Measurements from ENCODE around the gene MLLT1. TPM values are rescaled to one million over a fixed set of nuclear protein-coding genes. Genes with fewer than 3 reads are reported as not detected.

MLLT1 gene
- total and polyA plus RNA-seq, 2 donors (not counting 1 experiment from before 2014, with no cell fraction given) = 6.4 to 13.7 TPM

DNA sequence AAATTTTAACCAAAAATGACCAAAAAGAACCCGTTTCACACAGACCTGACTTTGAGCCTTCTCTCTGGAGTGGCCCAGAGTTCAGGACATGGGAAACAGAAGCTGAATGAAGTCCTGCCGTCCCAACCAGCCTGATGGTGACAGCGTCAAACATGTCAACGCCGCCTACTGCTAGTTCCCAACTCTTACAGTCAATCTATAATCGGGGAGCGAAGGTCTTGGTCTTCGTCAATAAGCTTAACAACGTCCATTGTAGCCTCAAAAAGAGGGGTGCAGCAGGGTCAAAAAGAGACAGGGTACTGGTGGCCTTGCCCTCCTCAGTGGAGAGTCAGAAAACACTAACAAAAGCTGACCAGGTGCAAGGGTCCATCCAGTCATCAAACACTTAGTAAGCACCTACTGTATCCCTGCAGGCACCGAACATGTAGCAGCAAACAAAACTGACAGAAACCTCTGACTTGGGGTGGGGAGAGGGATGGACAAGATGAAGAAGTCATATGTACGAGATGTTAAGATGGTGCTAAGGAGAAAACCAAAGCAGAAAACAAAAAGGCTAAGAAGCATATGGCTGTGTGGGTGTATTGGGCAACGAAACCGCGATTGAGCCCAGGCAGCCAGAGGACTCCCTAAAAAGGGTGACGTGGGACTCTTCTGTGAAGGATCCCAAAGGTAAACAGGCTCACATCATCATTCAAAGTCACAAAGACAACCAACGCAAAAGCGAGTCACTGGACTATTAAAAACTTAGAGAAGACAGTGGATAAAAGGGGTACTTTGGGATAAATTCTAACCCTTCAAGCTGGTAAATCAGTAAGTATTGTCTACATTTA is 12.0 kb downstream of the MLLT1 start:
- TF ChIP-seq EZH2 (IDR thresholded peaks at IDR 0.05; ENCODE audit: low read length, missing control alignments) (no peak), CTCF (conservative IDR thresholded peaks at IDR 0.05 in 1 of 2, IDR thresholded peaks at IDR 0.05 in 1 of 2; ENCODE audit: low read depth in 1 of 2, low read length in 2 of 2) (no peak)
- H3K4me3 ChIP-seq (replicated peaks in 1 of 4; ENCODE audit: control extremely low read depth in 1 of 4, insufficient read depth in 1 of 4, low read depth in 3 of 4, low read length in 4 of 4) = no peak overlapping the region
- H3K9ac ChIP-seq (ENCODE audit: insufficient read depth, low read length) = no peak overlapping the region
- H3K9me3 ChIP-seq (ENCODE audit: control insufficient read depth, insufficient read depth, low read depth, low read length) = no peaks in the 10 kb centered on the region
- H3K4me1 ChIP-seq (ENCODE audit: control insufficient read depth, extremely low read depth, insufficient read depth, low read length) = peaks cover 20% of the 10 kb centered on the region
- H4K20me1 ChIP-seq (ENCODE audit: control insufficient read depth, extremely low read depth, insufficient read depth, low read length) = no peaks in the 10 kb centered on the region
- H3K79me2 ChIP-seq (ENCODE audit: control insufficient read depth, insufficient read depth, low read length) = peaks cover 64% of the 10 kb centered on the region
- no peak overlapping the region for H2AFZ ChIP-seq (ENCODE audit: low read length)
- no peak overlapping the region for H3K4me2 ChIP-seq (ENCODE audit: extremely low read depth, insufficient read depth, low read length)
- H3K27ac ChIP-seq (ENCODE audit: insufficient read depth, low read length) = no peak overlapping the region
- peaks cover 9% of the 10 kb centered on the region for H3K36me3 ChIP-seq (ENCODE audit: control insufficient read depth, insufficient read depth, low read length)
- H3K27me3 ChIP-seq (ENCODE audit: control insufficient read depth, insufficient read depth, low read length) = no peaks in the 10 kb centered on the region
- DNase-seq (ENCODE audit: low read depth in 2 of 2) = peak in 1 of 2 donors; percentile 59

- Histone ChIP-seq H2AFZ (ENCODE audit: low read length) (no peak overlapping the region), H3K4me3 (replicated peaks in 1 of 4; ENCODE audit: control extremely low read depth in 1 of 4, insufficient read depth in 1 of 4, low read depth in 3 of 4, low read length in 4 of 4) (no peak overlapping the region), H3K9ac (ENCODE audit: insufficient read depth, low read length) (no peak overlapping the region), H3K27me3 (ENCODE audit: control insufficient read depth, insufficient read depth, low read length) (no peaks in the 10 kb centered on the region), H3K27ac (ENCODE audit: insufficient read depth, low read length) (no peak overlapping the region), H3K9me3 (ENCODE audit: control insufficient read depth, insufficient read depth, low read depth, low read length) (no peaks in the 10 kb centered on the region), H3K4me1 (ENCODE audit: control insufficient read depth, extremely low read depth, insufficient read depth, low read length) (peaks cover 4% of the 10 kb centered on the region), H3K36me3 (ENCODE audit: control insufficient read depth, insufficient read depth, low read length) (peaks cover 20% of the 10 kb centered on the region), H3K4me2 (ENCODE audit: extremely low read depth, insufficient read depth, low read length) (no peak overlapping the region), H3K79me2 (ENCODE audit: control insufficient read depth, insufficient read depth, low read length) (peaks cover 38% of the 10 kb centered on the region), H4K20me1 (ENCODE audit: control insufficient read depth, extremely low read depth, insufficient read depth, low read length) (no peaks in the 10 kb centered on the region)
- TF ChIP-seq CTCF (conservative IDR thresholded peaks at IDR 0.05 in 1 of 2, IDR thresholded peaks at IDR 0.05 in 1 of 2; ENCODE audit: low read depth in 1 of 2, low read length in 2 of 2) (no peak), EZH2 (IDR thresholded peaks at IDR 0.05; ENCODE audit: low read length, missing control alignments) (no peak)
- no peak for DNase-seq (ENCODE audit: low read depth in 2 of 2)
Observed at GRCh38 chr19:6264803-6265202, 15.0 kb downstream of the MLLT1 start.

DNA sequence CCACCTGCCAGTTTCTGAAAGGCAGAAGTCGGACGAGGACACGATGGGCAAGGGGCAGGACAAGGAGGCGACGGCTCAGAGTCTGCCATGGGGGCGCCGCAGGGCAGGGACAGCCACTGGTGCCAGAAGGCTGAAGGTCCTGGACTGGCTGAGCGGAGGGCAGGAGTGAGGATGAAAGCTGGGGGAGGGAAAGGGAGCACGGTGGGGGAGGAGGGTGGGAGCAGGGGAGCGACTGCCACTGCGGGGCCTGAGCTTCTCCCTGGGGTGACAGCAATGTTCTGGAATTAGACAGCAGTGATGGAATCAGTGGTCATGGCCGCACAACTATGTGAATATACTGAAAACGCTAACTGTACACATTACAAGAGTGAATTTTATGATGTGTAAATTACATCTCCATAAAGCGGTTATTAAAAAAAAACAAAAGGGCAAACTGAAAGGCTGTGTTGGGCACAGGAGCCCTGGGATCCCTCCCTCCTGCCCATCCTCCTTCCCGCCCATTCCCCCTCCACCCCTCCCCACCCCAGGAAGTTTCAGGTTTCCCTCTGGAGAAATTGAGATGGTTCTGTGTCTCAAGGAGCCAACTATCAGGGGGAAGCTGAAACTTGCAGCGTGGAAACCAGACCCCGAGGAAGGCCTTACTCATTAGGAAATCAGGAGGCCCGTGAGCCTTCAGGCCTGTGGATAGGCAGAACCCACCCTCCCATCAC is 15.9 kb downstream of the MLLT1 start:
- peak overlapping the region; percentile 22 for H3K27ac ChIP-seq (ENCODE audit: insufficient read depth, low read length)
- no peak for TF ChIP-seq CTCF (conservative IDR thresholded peaks at IDR 0.05 in 1 of 2, IDR thresholded peaks at IDR 0.05 in 1 of 2; ENCODE audit: low read depth in 1 of 2, low read length in 2 of 2)
- no peak for TF ChIP-seq EZH2 (IDR thresholded peaks at IDR 0.05; ENCODE audit: low read length, missing control alignments)
- no peak overlapping the region for H3K4me2 ChIP-seq (ENCODE audit: extremely low read depth, insufficient read depth, low read length)
- no peak overlapping the region for H3K4me3 ChIP-seq (replicated peaks in 1 of 4; ENCODE audit: control extremely low read depth in 1 of 4, insufficient read depth in 1 of 4, low read depth in 3 of 4, low read length in 4 of 4)
- peaks cover 21% of the 10 kb centered on the region for H3K36me3 ChIP-seq (ENCODE audit: control insufficient read depth, insufficient read depth, low read length)
- DNase-seq (ENCODE audit: low read depth in 2 of 2) = peak; percentile 55 to 62
- peaks cover 7% of the 10 kb centered on the region for H3K4me1 ChIP-seq (ENCODE audit: control insufficient read depth, extremely low read depth, insufficient read depth, low read length)
- no peak overlapping the region for H3K9ac ChIP-seq (ENCODE audit: insufficient read depth, low read length)
- H2AFZ ChIP-seq (ENCODE audit: low read length) = no peak overlapping the region
- no peaks in the 10 kb centered on the region for H4K20me1 ChIP-seq (ENCODE audit: control insufficient read depth, extremely low read depth, insufficient read depth, low read length)
- no peaks in the 10 kb centered on the region for H3K27me3 ChIP-seq (ENCODE audit: control insufficient read depth, insufficient read depth, low read length)
- no peaks in the 10 kb centered on the region for H3K9me3 ChIP-seq (ENCODE audit: control insufficient read depth, insufficient read depth, low read depth, low read length)
- peaks cover 38% of the 10 kb centered on the region for H3K79me2 ChIP-seq (ENCODE audit: control insufficient read depth, insufficient read depth, low read length)

Data from fibroblast of lung (primary cell).